ENCODE data around the gene HIGD1A.
A peak's percentile ranks its signal among the peaks of the same experiment; 100 is the strongest.

The HIGD1A gene

DNA sequence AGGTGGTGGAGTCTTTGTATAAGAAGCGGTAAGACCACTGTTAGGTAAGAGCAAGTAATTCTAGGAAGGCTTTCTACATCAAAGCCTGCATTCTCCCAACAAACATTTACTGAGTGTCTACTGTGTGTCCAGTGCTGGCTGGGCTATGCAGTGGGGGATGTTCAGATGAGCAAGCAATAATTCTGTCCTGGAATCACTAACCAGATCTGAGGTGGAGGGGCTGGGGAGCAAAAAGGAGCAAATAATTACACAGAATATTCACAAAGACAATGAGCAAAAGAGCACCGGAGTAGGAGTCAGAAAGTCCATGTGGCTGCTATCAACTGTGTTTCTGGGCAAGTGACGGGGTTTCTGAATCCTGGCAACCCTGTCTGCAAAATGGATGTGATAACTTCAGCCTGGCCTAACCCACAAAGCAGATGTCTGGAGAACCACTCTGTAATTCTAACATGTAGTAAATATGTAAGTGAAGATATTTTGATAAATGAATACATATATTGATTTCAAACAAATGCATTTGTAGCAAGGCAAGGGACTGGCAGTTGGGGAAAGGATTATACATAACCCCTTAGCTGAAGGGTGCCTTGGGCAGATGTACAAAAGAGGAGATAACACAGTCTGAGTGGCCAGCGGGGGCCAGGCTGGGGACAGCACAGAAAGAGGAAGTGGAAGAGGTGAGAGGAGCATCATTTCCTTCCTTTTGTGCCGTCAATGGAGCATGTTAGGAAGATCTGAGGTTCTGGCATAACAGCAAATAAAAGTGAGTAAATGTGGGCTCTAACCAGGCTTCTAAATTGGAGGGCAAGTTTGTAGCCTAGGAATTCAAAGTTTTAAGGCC lies 42.6 kb upstream of the HIGD1A start:
- Histone ChIP-seq H4K12ac (ENCODE audit: low read depth, low read length) (no peak overlapping the region), H3K36me3 (ENCODE audit: control insufficient read depth in 1 of 2, insufficient read depth in 2 of 2, low read length in 2 of 2) (peaks cover 3% of the 10 kb centered on the region in 2 experiments), H3K27ac (ENCODE audit: low read depth, low read length) (no peak overlapping the region), H3K14ac (ENCODE audit: low read length) (no peak overlapping the region), H3K4me1 (ENCODE audit: control insufficient read depth in 1 of 2, insufficient read depth in 2 of 2, low read length in 2 of 2) (peaks cover 9 to 17% of the 10 kb centered on the region in 2 experiments), H2BK12ac (ENCODE audit: low read length) (no peak overlapping the region), H3K9me3 (ENCODE audit: insufficient read depth, low read depth, low read length) (no peaks in the 10 kb centered on the region), H2AFZ (ENCODE audit: insufficient read depth, low read length, poor library complexity) (no peak overlapping the region), H3K23ac (ENCODE audit: low read length) (no peak overlapping the region), H3K4me3 (ENCODE audit: low read depth, low read length) (no peak overlapping the region), H2BK5ac (ENCODE audit: low read depth, low read length, poor library complexity) (no peak overlapping the region), H2BK120ac (ENCODE audit: insufficient read depth, low read length, poor library complexity) (no peak overlapping the region), H3K4me2 (ENCODE audit: low read length) (no peak overlapping the region), H3K18ac (ENCODE audit: low read length) (no peak overlapping the region), H3K9ac (ENCODE audit: low read length) (no peak overlapping the region), H3K79me1 (ENCODE audit: low read length) (no peaks in the 10 kb centered on the region), H3K4ac (ENCODE audit: low read depth, low read length) (no peak overlapping the region), H3K27me3 (ENCODE audit: insufficient read depth, low read length) (no peaks in the 10 kb centered on the region), H4K8ac (ENCODE audit: low read depth, low read length) (no peak overlapping the region), H3K79me2 (ENCODE audit: control insufficient read depth, insufficient read depth, low read length, poor library complexity) (peaks cover 1% of the 10 kb centered on the region), H2AK5ac (ENCODE audit: low read length) (no peak overlapping the region), H4K91ac (ENCODE audit: low read depth, low read length) (no peak overlapping the region)
- no CpG with 5 or more reads among the region's 5 CpGs for WGBS (ENCODE audit: extremely low coverage, insufficient coverage, insufficient read length)
- DNase-seq = no peak

DNA sequence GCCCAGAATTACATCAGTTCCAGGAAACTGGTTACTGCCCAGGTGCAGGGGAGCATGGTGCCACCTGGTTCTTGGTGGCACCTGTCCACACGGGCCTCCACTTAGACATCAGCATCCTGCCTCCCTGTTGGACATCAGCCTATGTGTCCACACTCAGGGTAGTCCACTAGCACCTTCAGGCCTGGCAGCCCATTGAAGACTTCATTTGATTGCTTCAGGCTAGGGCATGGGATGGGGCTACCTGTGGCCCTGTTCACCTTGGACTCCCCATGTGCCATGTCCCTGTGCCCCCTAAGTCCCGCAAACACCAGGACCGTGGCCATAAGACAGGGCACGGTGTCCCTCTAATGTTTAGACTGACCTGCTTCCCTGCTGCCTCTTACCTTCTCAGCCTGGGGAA lies 40.5 kb upstream of the HIGD1A start:
- Histone ChIP-seq H3K14ac (ENCODE audit: low read length) (no peak overlapping the region), H3K36me3 (ENCODE audit: control insufficient read depth in 1 of 2, insufficient read depth in 2 of 2, low read length in 2 of 2) (peaks cover 3 to 5% of the 10 kb centered on the region in 2 experiments), H3K79me1 (ENCODE audit: low read length) (no peaks in the 10 kb centered on the region), H4K91ac (ENCODE audit: low read depth, low read length) (no peak overlapping the region), H2AK5ac (ENCODE audit: low read length) (no peak overlapping the region), H3K79me2 (ENCODE audit: control insufficient read depth, insufficient read depth, low read length, poor library complexity) (peaks cover 1% of the 10 kb centered on the region), H2BK12ac (ENCODE audit: low read length) (no peak overlapping the region), H3K4me2 (ENCODE audit: low read length) (no peak overlapping the region), H3K23ac (ENCODE audit: low read length) (no peak overlapping the region), H3K27me3 (ENCODE audit: insufficient read depth, low read length) (no peaks in the 10 kb centered on the region), H4K8ac (ENCODE audit: low read depth, low read length) (no peak overlapping the region), H3K4ac (ENCODE audit: low read depth, low read length) (no peak overlapping the region), H3K27ac (ENCODE audit: low read depth, low read length) (no peak overlapping the region), H3K4me3 (ENCODE audit: low read depth, low read length) (no peak overlapping the region), H3K9me3 (ENCODE audit: insufficient read depth, low read depth, low read length) (no peaks in the 10 kb centered on the region), H2BK5ac (ENCODE audit: low read depth, low read length, poor library complexity) (no peak overlapping the region), H4K12ac (ENCODE audit: low read depth, low read length) (no peak overlapping the region), H3K4me1 (ENCODE audit: control insufficient read depth in 1 of 2, insufficient read depth in 2 of 2, low read length in 2 of 2) (peaks cover 4 to 10% of the 10 kb centered on the region in 2 experiments), H3K9ac (ENCODE audit: low read length) (no peak overlapping the region), H2BK120ac (ENCODE audit: insufficient read depth, low read length, poor library complexity) (no peak overlapping the region), H2AFZ (ENCODE audit: insufficient read depth, low read length, poor library complexity) (no peak overlapping the region), H3K18ac (ENCODE audit: low read length) (no peak overlapping the region)
- no peak for DNase-seq
- no CpG with 5 or more reads among the region's 4 CpGs for WGBS (ENCODE audit: extremely low coverage, insufficient coverage, insufficient read length)

DNA sequence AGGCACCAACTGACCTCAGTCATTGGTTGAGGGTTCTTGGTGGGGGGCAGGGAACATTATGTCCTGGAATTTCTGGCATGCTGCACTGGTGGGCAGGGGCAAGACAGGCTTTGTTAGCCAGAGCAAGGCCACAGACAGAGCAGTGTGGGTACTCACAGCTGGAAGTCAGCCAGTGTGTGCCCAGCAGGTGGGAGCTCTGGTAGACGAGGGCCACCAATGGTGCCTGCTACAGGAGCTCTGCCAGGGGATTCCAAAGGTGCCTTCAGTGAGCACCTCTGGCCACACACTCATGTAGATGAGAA lies 40.1 kb upstream of the HIGD1A start:
- Histone ChIP-seq H3K27me3 (ENCODE audit: insufficient read depth, low read length) (no peaks in the 10 kb centered on the region), H2BK12ac (ENCODE audit: low read length) (no peak overlapping the region), H3K9me3 (ENCODE audit: insufficient read depth, low read depth, low read length) (no peaks in the 10 kb centered on the region), H2BK120ac (ENCODE audit: insufficient read depth, low read length, poor library complexity) (no peak overlapping the region), H2BK5ac (ENCODE audit: low read depth, low read length, poor library complexity) (no peak overlapping the region), H4K12ac (ENCODE audit: low read depth, low read length) (no peak overlapping the region), H3K4me2 (ENCODE audit: low read length) (peak overlapping the region; percentile 15), H3K14ac (ENCODE audit: low read length) (no peak overlapping the region), H4K91ac (ENCODE audit: low read depth, low read length) (no peak overlapping the region), H3K4ac (ENCODE audit: low read depth, low read length) (no peak overlapping the region), H2AK5ac (ENCODE audit: low read length) (no peak overlapping the region), H3K4me3 (ENCODE audit: low read depth, low read length) (no peak overlapping the region), H3K79me2 (ENCODE audit: control insufficient read depth, insufficient read depth, low read length, poor library complexity) (peaks cover 1% of the 10 kb centered on the region), H3K79me1 (ENCODE audit: low read length) (no peaks in the 10 kb centered on the region), H3K4me1 (ENCODE audit: control insufficient read depth in 1 of 2, insufficient read depth in 2 of 2, low read length in 2 of 2) (peaks cover 4 to 10% of the 10 kb centered on the region in 2 experiments), H3K23ac (ENCODE audit: low read length) (no peak overlapping the region), H2AFZ (ENCODE audit: insufficient read depth, low read length, poor library complexity) (peak overlapping the region; percentile 10), H3K27ac (ENCODE audit: low read depth, low read length) (no peak overlapping the region), H3K9ac (ENCODE audit: low read length) (no peak overlapping the region), H4K8ac (ENCODE audit: low read depth, low read length) (no peak overlapping the region), H3K36me3 (ENCODE audit: control insufficient read depth in 1 of 2, insufficient read depth in 2 of 2, low read length in 2 of 2) (peaks cover 3 to 5% of the 10 kb centered on the region in 2 experiments), H3K18ac (ENCODE audit: low read length) (peak overlapping the region; percentile 41)
- DNase-seq = no peak
- no CpG with 5 or more reads among the region's 1 CpG for WGBS (ENCODE audit: extremely low coverage, insufficient coverage, insufficient read length)

DNA sequence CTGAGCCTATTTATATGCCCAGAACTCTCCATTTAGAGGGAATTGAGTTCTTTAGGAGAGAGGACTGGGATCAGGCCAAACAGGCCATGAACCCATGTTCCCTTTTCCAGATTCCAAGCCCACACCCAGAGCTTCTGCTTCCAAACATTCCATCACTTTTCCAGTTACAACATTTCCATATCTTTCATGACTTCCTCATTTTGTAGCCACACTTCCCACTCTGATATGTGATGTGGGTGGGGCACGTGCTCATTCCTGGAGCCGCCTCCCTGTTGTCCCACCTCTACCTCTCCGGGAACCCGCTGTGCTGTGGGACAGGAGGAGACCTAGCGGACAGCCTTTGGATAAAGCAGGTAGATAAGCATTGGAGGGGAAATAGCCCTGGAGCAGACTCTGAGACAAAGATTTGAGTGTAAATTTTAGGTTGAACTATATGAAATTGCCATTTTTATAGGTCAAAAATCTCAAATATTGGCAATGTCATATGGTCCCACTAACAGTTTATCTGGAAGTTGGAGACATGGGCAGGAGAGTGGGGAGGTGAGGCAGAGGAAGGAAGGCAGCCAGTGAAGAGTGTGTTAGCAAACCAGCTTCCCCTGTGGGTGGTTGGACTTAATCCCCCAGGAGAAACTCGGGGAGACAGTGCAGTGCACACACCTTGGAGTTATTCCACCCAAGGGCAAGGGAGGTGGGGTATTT lies 39.6 kb upstream of the HIGD1A start:
- no peak overlapping the region for H2BK120ac ChIP-seq (ENCODE audit: insufficient read depth, low read length, poor library complexity)
- H2AFZ ChIP-seq (ENCODE audit: insufficient read depth, low read length, poor library complexity) = peak overlapping the region; percentile 10
- H3K79me2 ChIP-seq (ENCODE audit: control insufficient read depth, insufficient read depth, low read length, poor library complexity) = peaks cover 1% of the 10 kb centered on the region
- H4K12ac ChIP-seq (ENCODE audit: low read depth, low read length) = no peak overlapping the region
- H2AK5ac ChIP-seq (ENCODE audit: low read length) = no peak overlapping the region
- H3K27me3 ChIP-seq (ENCODE audit: insufficient read depth, low read length) = no peaks in the 10 kb centered on the region
- H2BK12ac ChIP-seq (ENCODE audit: low read length) = no peak overlapping the region
- H4K91ac ChIP-seq (ENCODE audit: low read depth, low read length) = no peak overlapping the region
- H3K9me3 ChIP-seq (ENCODE audit: insufficient read depth, low read depth, low read length) = no peaks in the 10 kb centered on the region
- no peak overlapping the region for H3K14ac ChIP-seq (ENCODE audit: low read length)
- H3K9ac ChIP-seq (ENCODE audit: low read length) = no peak overlapping the region
- no peak overlapping the region for H4K8ac ChIP-seq (ENCODE audit: low read depth, low read length)
- H3K79me1 ChIP-seq (ENCODE audit: low read length) = no peaks in the 10 kb centered on the region
- H2BK5ac ChIP-seq (ENCODE audit: low read depth, low read length, poor library complexity) = no peak overlapping the region
- peaks cover 3 to 5% of the 10 kb centered on the region in 2 experiments for H3K36me3 ChIP-seq (ENCODE audit: control insufficient read depth in 1 of 2, insufficient read depth in 2 of 2, low read length in 2 of 2)
- H3K4me3 ChIP-seq (ENCODE audit: low read depth, low read length) = no peak overlapping the region
- no peak overlapping the region for H3K4ac ChIP-seq (ENCODE audit: low read depth, low read length)
- peak overlapping the region; percentile 15 for H3K4me2 ChIP-seq (ENCODE audit: low read length)
- H3K27ac ChIP-seq (ENCODE audit: low read depth, low read length) = no peak overlapping the region
- H3K18ac ChIP-seq (ENCODE audit: low read length) = peak overlapping the region; percentile 41
- DNase-seq = peak; percentile 50 to 54
- no CpG with 5 or more reads among the region's 6 CpGs for WGBS (ENCODE audit: extremely low coverage, insufficient coverage, insufficient read length)
- H3K4me1 ChIP-seq (ENCODE audit: control insufficient read depth in 1 of 2, insufficient read depth in 2 of 2, low read length in 2 of 2) = peaks cover 4 to 10% of the 10 kb centered on the region in 2 experiments
- no peak overlapping the region for H3K23ac ChIP-seq (ENCODE audit: low read length)

Data from trophoblast cell (in vitro differentiated cells and primary cell).